Astrocyte (in vitro differentiated cells and primary cell): Measurements from ENCODE around the gene SAP30BP.

Source experiments
- CTCF ChIP-seq: IDR thresholded peaks from 2 replicates; pipeline ENCODE4 v1.5.1; 2011; ENCODE audit warnings: low read depth, mild to moderate bottlenecking, inconsistent platforms, low read length, moderate library complexity; ENCODE audit not compliant: insufficient read depth
- EZH2 ChIP-seq: IDR thresholded peaks from 2 replicates; pipeline ENCODE4 v1.6.1; 2012; ENCODE audit warnings: mild to moderate bottlenecking, low read length, inconsistent platforms; ENCODE audit not compliant: insufficient read depth

GRCh38 chr17:75684924-75685323, 17.8 kb downstream of the SAP30BP start:
- TF ChIP-seq CTCF (no peak), EZH2 (no peak)
